ENCODE results near the gene EFNA3.

DNA sequence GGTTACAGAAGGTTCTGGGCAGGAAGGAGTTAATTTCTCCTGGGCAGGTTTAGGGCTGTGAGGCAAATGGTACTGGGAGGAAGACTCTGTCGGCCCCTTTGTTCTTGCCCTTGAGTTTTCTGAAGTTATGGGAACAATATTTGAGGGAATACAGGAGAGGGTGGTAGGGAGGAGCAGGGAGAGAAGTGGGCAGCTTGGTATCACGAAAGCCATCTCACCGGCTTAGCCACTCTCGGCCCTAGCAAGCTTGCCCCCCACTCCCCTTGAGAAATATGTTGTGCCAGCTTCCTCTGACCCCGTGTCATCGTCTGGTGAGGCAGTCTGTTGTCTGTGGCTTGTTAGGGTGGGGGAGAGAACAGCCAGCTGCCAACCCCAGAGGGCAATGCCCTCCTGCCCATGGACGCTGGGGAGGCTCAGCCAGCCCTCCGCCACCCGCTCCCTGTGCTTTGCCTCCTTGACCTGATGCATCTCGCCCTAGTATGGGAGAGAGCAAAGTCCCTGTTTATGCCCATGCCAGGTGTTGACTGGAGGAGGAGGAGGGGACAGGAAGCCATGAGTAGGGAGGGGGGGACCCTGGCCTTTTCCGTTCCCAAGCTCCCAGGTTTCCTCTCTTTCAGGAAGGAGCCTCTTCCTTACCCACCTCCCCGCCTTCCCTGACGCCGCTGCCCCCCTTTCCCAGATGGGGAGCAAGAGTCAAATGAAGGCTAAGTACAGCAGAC lies 50.3 kb downstream of the EFNA3 start:
- no peak for TF ChIP-seq CTCF (IDR thresholded peaks at IDR 0.05; ENCODE audit: extremely low read depth in 1 of 2, insufficient read depth in 1 of 2, low read depth in 1 of 2, low read length in 2 of 2)
- TF ChIP-seq, protein P1, sequence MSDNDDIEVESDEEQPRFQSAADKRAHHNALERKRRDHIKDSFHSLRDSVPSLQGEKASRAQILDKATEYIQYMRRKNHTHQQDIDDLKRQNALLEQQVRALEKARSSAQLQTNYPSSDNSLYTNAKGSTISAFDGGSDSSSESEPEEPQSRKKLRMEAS (IDR thresholded peaks at IDR 0.05; ENCODE audit: insufficient read depth, insufficient read length): no peak

Data from endothelial cell of umbilical vein (primary cell).